Thyroid gland (tissue), 4 donors: ENCODE data around the gene TRRAP.

Source experiments
- POLR2A ChIP-seq, 2 donors: fragments of 450-650 bp; IDR thresholded peaks; one replicate each; pipeline ENCODE4 v1.6.1; 2017; ENCODE audit warnings: antibody characterized with exemption in 2 of 2, mild to moderate bottlenecking in 2 of 2, moderate library complexity in 1 of 2
- TF ChIP-seq, protein P1 (sequence below), 6 experiments: fragments of 200-600 bp in 3 of 6; fragments of 450-650 bp in 3 of 6; sonication (generic) in 3 of 6; IDR thresholded peaks; one replicate each; pipeline ENCODE4 v1.5.1; 2016 to 2019; ENCODE audit warnings: antibody characterized with exemption in 6 of 6, mild to moderate bottlenecking in 2 of 6, inconsistent platforms in 1 of 6, moderate library complexity in 1 of 6

DNA sequence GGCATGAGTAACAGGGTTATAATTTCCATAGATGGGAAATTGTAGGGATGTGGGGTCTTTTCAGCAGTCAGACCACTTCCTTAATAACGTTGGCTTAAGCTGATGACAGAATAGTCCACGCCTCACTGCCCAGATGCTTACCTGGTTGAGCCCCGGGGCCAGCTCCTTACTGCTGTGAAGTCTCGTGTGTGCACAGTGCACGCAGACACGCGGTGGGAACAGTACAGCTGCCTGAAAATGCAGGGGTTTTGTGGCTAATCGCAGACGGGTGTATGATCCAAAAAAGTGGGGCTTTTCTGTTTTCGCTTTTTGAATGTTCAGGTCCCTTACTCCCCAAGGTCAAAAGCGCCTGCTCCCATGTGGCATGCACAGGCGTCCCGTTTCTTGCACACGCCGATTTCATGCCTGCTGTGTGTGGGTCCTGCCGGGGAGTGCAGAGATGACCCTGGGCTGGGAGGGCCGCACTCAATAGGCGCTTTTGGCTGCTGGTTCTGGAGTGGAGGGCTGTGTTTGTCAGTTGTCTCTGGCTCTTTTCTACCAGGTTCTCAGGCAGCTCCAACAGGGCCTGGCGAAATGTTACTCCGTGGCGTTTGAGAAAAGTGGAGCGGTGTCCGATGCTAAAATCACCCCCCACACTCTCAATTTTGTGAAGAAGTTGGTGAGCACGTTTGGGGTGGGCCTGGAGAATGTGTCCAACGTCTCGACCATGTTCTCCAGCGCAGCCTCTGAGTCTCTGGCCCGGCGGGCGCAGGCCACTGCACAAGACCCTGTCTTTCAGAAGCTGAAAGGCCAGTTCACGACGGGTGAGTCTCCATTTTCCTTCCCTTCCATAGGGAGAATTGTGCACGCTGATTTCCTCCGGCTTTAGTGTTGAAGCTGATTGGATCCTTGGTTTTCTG lies 116.0 kb downstream of the TRRAP start:
- TF ChIP-seq, protein P1, sequence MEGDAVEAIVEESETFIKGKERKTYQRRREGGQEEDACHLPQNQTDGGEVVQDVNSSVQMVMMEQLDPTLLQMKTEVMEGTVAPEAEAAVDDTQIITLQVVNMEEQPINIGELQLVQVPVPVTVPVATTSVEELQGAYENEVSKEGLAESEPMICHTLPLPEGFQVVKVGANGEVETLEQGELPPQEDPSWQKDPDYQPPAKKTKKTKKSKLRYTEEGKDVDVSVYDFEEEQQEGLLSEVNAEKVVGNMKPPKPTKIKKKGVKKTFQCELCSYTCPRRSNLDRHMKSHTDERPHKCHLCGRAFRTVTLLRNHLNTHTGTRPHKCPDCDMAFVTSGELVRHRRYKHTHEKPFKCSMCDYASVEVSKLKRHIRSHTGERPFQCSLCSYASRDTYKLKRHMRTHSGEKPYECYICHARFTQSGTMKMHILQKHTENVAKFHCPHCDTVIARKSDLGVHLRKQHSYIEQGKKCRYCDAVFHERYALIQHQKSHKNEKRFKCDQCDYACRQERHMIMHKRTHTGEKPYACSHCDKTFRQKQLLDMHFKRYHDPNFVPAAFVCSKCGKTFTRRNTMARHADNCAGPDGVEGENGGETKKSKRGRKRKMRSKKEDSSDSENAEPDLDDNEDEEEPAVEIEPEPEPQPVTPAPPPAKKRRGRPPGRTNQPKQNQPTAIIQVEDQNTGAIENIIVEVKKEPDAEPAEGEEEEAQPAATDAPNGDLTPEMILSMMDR (IDR thresholded peaks at IDR 0.05), result no peak
- TF ChIP-seq POLR2A (IDR thresholded peaks at IDR 0.05), result no peak
